Measurements from ENCODE around the gene MAP4K2. TPM values are rescaled to one million over a fixed set of nuclear protein-coding genes. Genes with fewer than 3 reads are reported as not detected.

Gene MAP4K2
- total and polyA plus RNA-seq, 2 of the 13 experiments (the other 11 are each of a cell fraction or from before 2014, with no cell fraction given) = 8.3 to 17.6 TPM

DNA sequence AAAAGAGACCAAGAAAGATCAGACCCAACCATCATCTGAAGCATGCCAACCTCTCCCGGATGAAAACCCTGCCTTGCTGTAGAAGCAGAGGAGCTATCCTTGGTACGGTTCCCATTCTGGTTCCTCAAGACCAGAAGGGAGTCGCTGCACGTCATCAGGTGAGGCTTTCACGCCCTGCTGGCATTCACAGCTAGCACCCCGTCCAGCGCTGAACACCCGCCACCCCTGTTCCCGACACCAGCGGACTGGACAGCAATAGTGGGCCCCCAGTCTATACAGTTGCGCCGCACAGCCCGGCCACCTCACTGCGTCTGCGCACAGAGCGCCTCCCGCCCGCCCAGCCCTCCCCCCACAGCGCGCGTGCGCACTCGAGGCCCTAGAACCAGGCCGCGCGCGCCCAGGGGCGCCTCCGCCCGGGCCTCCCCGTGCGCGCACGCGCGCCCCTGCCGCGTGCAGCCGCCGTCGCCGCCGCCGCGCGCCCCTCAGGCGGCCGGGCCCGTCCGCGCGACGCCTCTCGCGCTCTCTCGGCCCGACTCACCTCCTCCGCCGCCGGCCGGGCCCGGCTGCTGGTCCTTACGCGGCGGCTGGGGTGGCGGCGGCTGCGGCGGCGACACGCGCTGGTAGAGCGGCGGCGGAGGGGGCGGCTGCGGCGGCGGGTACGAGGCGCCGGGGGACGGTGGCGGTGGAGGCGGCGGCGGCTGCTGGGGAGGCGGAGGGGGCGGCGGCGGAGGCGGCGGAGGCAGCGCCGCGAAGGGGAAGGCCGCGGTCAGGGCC lies 25.4 kb downstream of the MAP4K2 start (continued):
- TF ChIP-seq, protein P1, sequence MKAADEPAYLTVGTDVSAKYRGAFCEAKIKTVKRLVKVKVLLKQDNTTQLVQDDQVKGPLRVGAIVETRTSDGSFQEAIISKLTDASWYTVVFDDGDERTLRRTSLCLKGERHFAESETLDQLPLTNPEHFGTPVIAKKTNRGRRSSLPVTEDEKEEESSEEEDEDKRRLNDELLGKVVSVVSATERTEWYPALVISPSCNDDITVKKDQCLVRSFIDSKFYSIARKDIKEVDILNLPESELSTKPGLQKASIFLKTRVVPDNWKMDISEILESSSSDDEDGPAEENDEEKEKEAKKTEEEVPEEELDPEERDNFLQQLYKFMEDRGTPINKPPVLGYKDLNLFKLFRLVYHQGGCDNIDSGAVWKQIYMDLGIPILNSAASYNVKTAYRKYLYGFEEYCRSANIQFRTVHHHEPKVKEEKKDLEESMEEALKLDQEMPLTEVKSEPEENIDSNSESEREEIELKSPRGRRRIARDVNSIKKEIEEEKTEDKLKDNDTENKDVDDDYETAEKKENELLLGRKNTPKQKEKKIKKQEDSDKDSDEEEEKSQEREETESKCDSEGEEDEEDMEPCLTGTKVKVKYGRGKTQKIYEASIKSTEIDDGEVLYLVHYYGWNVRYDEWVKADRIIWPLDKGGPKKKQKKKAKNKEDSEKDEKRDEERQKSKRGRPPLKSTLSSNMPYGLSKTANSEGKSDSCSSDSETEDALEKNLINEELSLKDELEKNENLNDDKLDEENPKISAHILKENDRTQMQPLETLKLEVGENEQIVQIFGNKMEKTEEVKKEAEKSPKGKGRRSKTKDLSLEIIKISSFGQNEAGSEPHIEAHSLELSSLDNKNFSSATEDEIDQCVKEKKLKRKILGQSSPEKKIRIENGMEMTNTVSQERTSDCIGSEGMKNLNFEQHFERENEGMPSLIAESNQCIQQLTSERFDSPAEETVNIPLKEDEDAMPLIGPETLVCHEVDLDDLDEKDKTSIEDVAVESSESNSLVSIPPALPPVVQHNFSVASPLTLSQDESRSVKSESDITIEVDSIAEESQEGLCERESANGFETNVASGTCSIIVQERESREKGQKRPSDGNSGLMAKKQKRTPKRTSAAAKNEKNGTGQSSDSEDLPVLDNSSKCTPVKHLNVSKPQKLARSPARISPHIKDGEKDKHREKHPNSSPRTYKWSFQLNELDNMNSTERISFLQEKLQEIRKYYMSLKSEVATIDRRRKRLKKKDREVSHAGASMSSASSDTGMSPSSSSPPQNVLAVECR (CRISPR knock-in tag; IDR thresholded peaks at IDR 0.05; ENCODE audit: borderline replicate concordance) = 0 out of 2 replicates have a peak, but pooled peaks have one; percentile 34
- TF ChIP-seq ZNF12 (CRISPR knock-in tag; IDR thresholded peaks at IDR 0.05) (no peak), ZEB1 (IDR thresholded peaks at IDR 0.05; ENCODE audit: insufficient replicate concordance, low read depth) (no peak), ASH2L (IDR thresholded peaks at IDR 0.05; ENCODE audit: insufficient read length, low read depth, low read length) (no peak), AGO2 (optimal IDR thresholded peaks at IDR 0.05; ENCODE audit: low read depth, low read length) (no peak), ARNTL (CRISPR knock-in tag; IDR thresholded peaks at IDR 0.05) (no peak), LCORL (IDR thresholded peaks at IDR 0.05) (no peak), LCORL (CRISPR knock-in tag; IDR thresholded peaks at IDR 0.05) (no peak), SMAD1 (CRISPR knock-in tag; IDR thresholded peaks at IDR 0.05; ENCODE audit: borderline replicate concordance, low read depth) (no peak), NRL (CRISPR knock-in tag; IDR thresholded peaks at IDR 0.05; ENCODE audit: borderline replicate concordance) (peak; percentile 54; the same call in 1 of the 2 replicates), IKZF4 (CRISPR knock-in tag; IDR thresholded peaks at IDR 0.05; ENCODE audit: borderline replicate concordance, low read depth, not compliant biosample characterization) (peak; percentile 61), ZNF614 (CRISPR knock-in tag; IDR thresholded peaks at IDR 0.05; ENCODE audit: borderline replicate concordance) (no peak), ZBTB38 (CRISPR knock-in tag; IDR thresholded peaks at IDR 0.05) (no peak), SRF (IDR thresholded peaks at IDR 0.05; ENCODE audit: low read depth, low read length) (no peak)
- TF ChIP-seq, protein P2, sequence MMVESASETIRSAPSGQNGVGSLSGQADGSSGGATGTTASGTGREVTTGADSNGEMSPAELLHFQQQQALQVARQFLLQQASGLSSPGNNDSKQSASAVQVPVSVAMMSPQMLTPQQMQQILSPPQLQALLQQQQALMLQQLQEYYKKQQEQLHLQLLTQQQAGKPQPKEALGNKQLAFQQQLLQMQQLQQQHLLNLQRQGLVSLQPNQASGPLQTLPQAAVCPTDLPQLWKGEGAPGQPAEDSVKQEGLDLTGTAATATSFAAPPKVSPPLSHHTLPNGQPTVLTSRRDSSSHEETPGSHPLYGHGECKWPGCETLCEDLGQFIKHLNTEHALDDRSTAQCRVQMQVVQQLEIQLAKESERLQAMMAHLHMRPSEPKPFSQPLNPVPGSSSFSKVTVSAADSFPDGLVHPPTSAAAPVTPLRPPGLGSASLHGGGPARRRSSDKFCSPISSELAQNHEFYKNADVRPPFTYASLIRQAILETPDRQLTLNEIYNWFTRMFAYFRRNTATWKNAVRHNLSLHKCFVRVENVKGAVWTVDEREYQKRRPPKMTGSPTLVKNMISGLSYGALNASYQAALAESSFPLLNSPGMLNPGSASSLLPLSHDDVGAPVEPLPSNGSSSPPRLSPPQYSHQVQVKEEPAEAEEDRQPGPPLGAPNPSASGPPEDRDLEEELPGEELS (CRISPR knock-in tag; IDR thresholded peaks at IDR 0.05) = no peak
- TF ChIP-seq, protein P3, sequence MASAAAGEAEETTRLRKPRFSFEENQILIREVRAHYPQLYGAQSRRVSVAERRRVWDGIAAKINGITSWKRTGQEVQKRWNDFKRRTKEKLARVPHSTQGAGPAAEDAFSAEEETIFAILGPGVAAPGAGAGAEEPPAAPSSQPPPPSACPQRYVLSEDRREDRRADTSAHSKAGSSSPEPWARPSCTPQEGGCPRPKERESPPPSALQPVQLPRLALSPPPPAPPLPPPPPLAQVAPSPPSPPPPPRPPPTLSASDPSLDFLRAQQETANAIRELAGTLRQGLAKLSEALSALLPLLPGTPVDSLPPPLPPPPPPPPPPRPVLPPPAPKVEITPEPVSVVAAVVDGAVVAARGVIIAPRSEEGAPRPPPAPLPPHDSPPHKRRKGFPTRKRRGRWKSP (CRISPR knock-in tag; IDR thresholded peaks at IDR 0.05) = no peak
- TF ChIP-seq, protein P4, sequence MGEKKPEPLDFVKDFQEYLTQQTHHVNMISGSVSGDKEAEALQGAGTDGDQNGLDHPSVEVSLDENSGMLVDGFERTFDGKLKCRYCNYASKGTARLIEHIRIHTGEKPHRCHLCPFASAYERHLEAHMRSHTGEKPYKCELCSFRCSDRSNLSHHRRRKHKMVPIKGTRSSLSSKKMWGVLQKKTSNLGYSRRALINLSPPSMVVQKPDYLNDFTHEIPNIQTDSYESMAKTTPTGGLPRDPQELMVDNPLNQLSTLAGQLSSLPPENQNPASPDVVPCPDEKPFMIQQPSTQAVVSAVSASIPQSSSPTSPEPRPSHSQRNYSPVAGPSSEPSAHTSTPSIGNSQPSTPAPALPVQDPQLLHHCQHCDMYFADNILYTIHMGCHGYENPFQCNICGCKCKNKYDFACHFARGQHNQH (CRISPR knock-in tag; IDR thresholded peaks at IDR 0.05) = 0 out of 2 replicates have a peak, but pooled peaks have one; percentile 22
- TF ChIP-seq, protein P5, sequence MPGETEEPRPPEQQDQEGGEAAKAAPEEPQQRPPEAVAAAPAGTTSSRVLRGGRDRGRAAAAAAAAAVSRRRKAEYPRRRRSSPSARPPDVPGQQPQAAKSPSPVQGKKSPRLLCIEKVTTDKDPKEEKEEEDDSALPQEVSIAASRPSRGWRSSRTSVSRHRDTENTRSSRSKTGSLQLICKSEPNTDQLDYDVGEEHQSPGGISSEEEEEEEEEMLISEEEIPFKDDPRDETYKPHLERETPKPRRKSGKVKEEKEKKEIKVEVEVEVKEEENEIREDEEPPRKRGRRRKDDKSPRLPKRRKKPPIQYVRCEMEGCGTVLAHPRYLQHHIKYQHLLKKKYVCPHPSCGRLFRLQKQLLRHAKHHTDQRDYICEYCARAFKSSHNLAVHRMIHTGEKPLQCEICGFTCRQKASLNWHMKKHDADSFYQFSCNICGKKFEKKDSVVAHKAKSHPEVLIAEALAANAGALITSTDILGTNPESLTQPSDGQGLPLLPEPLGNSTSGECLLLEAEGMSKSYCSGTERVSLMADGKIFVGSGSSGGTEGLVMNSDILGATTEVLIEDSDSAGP (CRISPR knock-in tag; IDR thresholded peaks at IDR 0.05; ENCODE audit: borderline replicate concordance) = no peak
